OCI-LY3 (cell line): ENCODE data around the gene SENP5.

ENCODE experiments used
- H2AFZ ChIP-seq: fragments of 200-600, 300-600 bp; shearing (Covaris generic); 2 replicates; pipeline ENCODE4 v1.6.0; 2014; ENCODE audit warnings: antibody characterized with exemption, low read depth, low read length
- H3K27ac ChIP-seq: fragments of 200-600, 300-600 bp; sonication (generic); 2 replicates; pipeline ENCODE4 v1.5.1; 2014; ENCODE audit warnings: mild to moderate bottlenecking, low read length, moderate library complexity, mixed read lengths
- H3K27me3 ChIP-seq: fragments of 200-600, 300-600 bp; sonication (generic); 2 replicates; pipeline ENCODE4 v1.6.1; 2014; ENCODE audit warnings: low read depth, low read length, mixed read lengths
- H3K36me3 ChIP-seq: fragments of 200-600, 300-600 bp; sonication (generic); replicated peaks from 2 replicates; pipeline ENCODE3; 2014; ENCODE audit warnings: low read depth, low read length, mixed read lengths
- H3K4me1 ChIP-seq: fragments of 300-600, 200-600 bp; sonication (generic); 2 replicates; pipeline ENCODE4 v1.6.1; 2014; ENCODE audit warnings: low read length, mixed read lengths
- H3K4me2 ChIP-seq: fragments of 200-600, 300-600 bp; sonication (generic); 2 replicates; pipeline ENCODE4 v1.6.1; 2014; ENCODE audit warnings: low read length, mixed read lengths
- H3K4me3 ChIP-seq: fragments of 300-600, 200-600 bp; sonication (generic); 2 replicates; pipeline ENCODE4 v1.5.1; 2014; ENCODE audit warnings: antibody characterized with exemption, mild to moderate bottlenecking, low read length, moderate library complexity
- H3K79me2 ChIP-seq: fragments of 300-600, 200-600 bp; shearing (Covaris generic); 2 replicates; pipeline ENCODE4 v1.6.1; 2014; ENCODE audit warnings: mild to moderate bottlenecking, low read length, mixed read lengths
- H3K9ac ChIP-seq: fragments of 300-600, 200-600 bp; shearing (Covaris generic); 2 replicates; pipeline ENCODE4 v1.6.0; 2014; ENCODE audit warnings: mild to moderate bottlenecking, low read length, moderate library complexity
- H3K9me3 ChIP-seq: fragments of 200-600, 300-600 bp; shearing (Covaris generic); 2 replicates; pipeline ENCODE4 v1.6.1; 2014; ENCODE audit warnings: low read length, mixed read lengths; ENCODE audit not compliant: insufficient read depth
- H4K20me1 ChIP-seq: fragments of 200-600, 300-600 bp; sonication (generic); 2 replicates; pipeline ENCODE4 v1.6.1; 2016; ENCODE audit warnings: low read length, mixed read lengths; ENCODE audit not compliant: insufficient read depth
- CTCF ChIP-seq: fragments of 200-600, 300-600 bp; sonication (generic); IDR thresholded peaks from 2 replicates; pipeline ENCODE4 v1.5.1; 2014; ENCODE audit warnings: antibody characterized with exemption, low read length, low read depth
- EZH2phosphoT487 ChIP-seq: fragments of 200-600 bp; shearing (Covaris generic); IDR thresholded peaks from 2 replicates; pipeline ENCODE4 v1.6.1; 2018; ENCODE audit warnings: antibody characterized with exemption, mixed run types, low read depth

Gene SENP5

GRCh38 chr3:196963631-196963953 lies 95.9 kb downstream of the SENP5 start:
- no peak overlapping the region for H3K4me2 ChIP-seq
- no peak overlapping the region for H2AFZ ChIP-seq

DNA sequence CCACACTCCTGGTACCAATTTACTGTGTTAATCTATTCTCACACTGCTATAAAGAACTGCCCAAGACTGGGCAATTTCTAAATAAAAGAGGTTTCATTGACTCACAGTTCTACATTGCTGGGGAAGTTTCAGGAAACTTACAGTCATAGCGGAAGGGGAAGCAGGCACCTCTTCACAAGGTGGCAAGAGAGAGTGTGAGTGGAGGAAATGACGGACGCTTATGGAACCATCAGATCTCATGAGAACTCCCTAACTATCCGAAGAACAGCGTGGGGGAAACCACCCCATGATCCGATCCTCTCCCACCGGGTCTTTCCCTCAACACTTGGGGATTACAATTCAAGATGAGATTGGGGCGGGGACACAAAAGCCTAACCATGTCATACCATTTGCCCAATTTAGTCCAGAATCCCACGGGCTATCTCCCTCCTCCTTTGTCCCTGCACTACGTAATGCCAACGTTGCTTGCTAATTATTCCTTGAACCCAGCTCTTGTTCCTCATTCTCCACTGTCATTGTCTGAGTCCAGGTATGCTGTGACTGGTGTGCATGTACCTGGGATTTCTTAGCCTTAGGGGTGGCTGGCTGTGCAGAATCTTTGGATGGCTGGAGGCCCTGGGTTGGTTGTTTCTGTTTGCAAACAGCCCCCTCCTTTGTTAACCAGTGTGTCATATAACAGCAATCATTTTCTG lies 97.5 kb downstream of the SENP5 start:
- peaks cover 9% of the 10 kb centered on the region for H3K36me3 ChIP-seq
- no peak overlapping the region for H3K27ac ChIP-seq
- H3K4me3 ChIP-seq: no peak overlapping the region
- peaks cover 16% of the 10 kb centered on the region; the same call in 1 of the 2 replicates for H3K9me3 ChIP-seq
- H3K79me2 ChIP-seq: no peaks in the 10 kb centered on the region
- no peak overlapping the region for H3K4me2 ChIP-seq
- H3K27me3 ChIP-seq: peaks cover 3% of the 10 kb centered on the region; the same call in 1 of the 2 replicates
- H3K9ac ChIP-seq: no peak overlapping the region
- H4K20me1 ChIP-seq: no peaks in the 10 kb centered on the region
- no peak for TF ChIP-seq EZH2phosphoT487
- no peak for TF ChIP-seq CTCF
- H3K4me1 ChIP-seq: peaks cover 22% of the 10 kb centered on the region
- H2AFZ ChIP-seq: no peak overlapping the region

More at GRCh38 chr3:196963631-196963953, 95.9 kb downstream of the SENP5 start:
- H3K79me2 ChIP-seq: no peaks in the 10 kb centered on the region
- H3K4me1 ChIP-seq: peaks cover 18% of the 10 kb centered on the region
- H4K20me1 ChIP-seq: no peaks in the 10 kb centered on the region
- peaks cover 3% of the 10 kb centered on the region; the same call in 1 of the 2 replicates for H3K27me3 ChIP-seq
- H3K4me3 ChIP-seq: no peak overlapping the region
- H3K27ac ChIP-seq: no peak overlapping the region
- no peak overlapping the region for H3K9ac ChIP-seq
- peaks cover 16% of the 10 kb centered on the region; the same call in 1 of the 2 replicates for H3K9me3 ChIP-seq
- H3K36me3 ChIP-seq: peaks cover 9% of the 10 kb centered on the region
- TF ChIP-seq CTCF (no peak), EZH2phosphoT487 (no peak)

DNA sequence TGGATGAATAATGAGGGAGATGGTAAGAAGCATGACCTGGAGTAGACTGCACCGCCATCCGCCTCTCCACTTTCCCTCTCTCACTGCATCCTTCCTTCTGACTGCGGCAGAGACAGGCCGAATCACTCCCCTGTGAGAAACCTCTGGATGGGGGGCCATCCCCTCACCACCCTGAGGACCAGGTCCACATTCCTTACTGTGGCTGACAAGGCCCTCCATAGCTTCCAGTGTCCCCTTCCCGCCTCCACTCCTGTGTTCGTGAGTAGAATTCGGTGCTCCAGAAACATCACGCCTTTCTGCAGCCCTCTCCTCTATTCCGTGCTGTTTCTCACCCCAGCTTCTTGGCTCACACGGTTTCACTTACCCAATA lies 98.1 kb downstream of the SENP5 start:
- Histone ChIP-seq H3K4me2 (no peak overlapping the region), H2AFZ (no peak overlapping the region), H3K9me3 (peaks cover 16% of the 10 kb centered on the region; the same call in 1 of the 2 replicates), H3K27ac (no peak overlapping the region), H3K4me3 (no peak overlapping the region), H3K4me1 (peaks cover 22% of the 10 kb centered on the region), H3K79me2 (no peaks in the 10 kb centered on the region), H3K36me3 (peaks cover 9% of the 10 kb centered on the region), H3K9ac (no peak overlapping the region), H4K20me1 (no peaks in the 10 kb centered on the region), H3K27me3 (peaks cover 7% of the 10 kb centered on the region; the same call in 1 of the 2 replicates)
- TF ChIP-seq EZH2phosphoT487: no peak
- TF ChIP-seq CTCF: no peak

- H2AFZ ChIP-seq: no peak overlapping the region
- H3K79me2 ChIP-seq: no peaks in the 10 kb centered on the region
- H3K27ac ChIP-seq: no peak overlapping the region
- no peak overlapping the region for H3K4me2 ChIP-seq
- no peak overlapping the region for H3K9ac ChIP-seq
- H4K20me1 ChIP-seq: no peaks in the 10 kb centered on the region
- TF ChIP-seq CTCF (no peak), EZH2phosphoT487 (no peak)
- peaks cover 22% of the 10 kb centered on the region for H3K4me1 ChIP-seq
- peaks cover 9% of the 10 kb centered on the region for H3K36me3 ChIP-seq
- peaks cover 16% of the 10 kb centered on the region; the same call in 1 of the 2 replicates for H3K9me3 ChIP-seq
- 0 out of 2 replicates have a peak, but pooled peaks cover 3% of the 10 kb centered on the region for H3K27me3 ChIP-seq
- H3K4me3 ChIP-seq: no peak overlapping the region
Observed at GRCh38 chr3:196966526-196967401, 99.0 kb downstream of the SENP5 start.
